Thyroid gland (tissue), 4 donors: ENCODE measurements around the gene SLC19A1. TPM values are rescaled to one million over a fixed set of nuclear protein-coding genes. Genes with fewer than 3 reads are reported as not detected.

ENCODE experiments used
- DNase-seq, 2 donors: peaks; one replicate each; pipeline ENCODE4 v3.0.0-alpha.2; 2019
- H3K27ac ChIP-seq, 3 donors: fragments of 200-600 bp; sonication (generic); 1 replicate in 2 of 3; 2 replicates in 1 of 3; pipeline ENCODE4 v1.5.1; 2016 to 2019; ENCODE audit warnings: mild to moderate bottlenecking in 1 of 3, moderate library complexity in 1 of 3
- H3K27me3 ChIP-seq: fragments of 200-600 bp; sonication (generic); one replicate; pipeline ENCODE4 v1.5.1; 2019
- H3K36me3 ChIP-seq, 2 donors: fragments of 200-600 bp; sonication (generic); one replicate each; pipeline ENCODE4 v1.5.1; 2016 to 2019
- H3K4me1 ChIP-seq, 2 donors: fragments of 200-600 bp; sonication (generic); one replicate each; pipeline ENCODE4 v1.5.1; 2017 to 2019
- H3K4me3 ChIP-seq, 3 donors: fragments of 200-600 bp; sonication (generic); replicated peaks in 1 of 3; 1 replicate in 2 of 3; 2 replicates in 1 of 3; pipeline ENCODE4 v1.5.1; 2016; ENCODE audit warnings: mild to moderate bottlenecking in 1 of 3
- H3K9me3 ChIP-seq: fragments of 200-600 bp; sonication (generic); one replicate; pipeline ENCODE4 v1.5.1; 2017
- CTCF ChIP-seq, 6 experiments: fragments of 200-600 bp in 3 of 6; fragments of 450-650 bp in 3 of 6; sonication (generic) in 3 of 6; IDR thresholded peaks; one replicate each; pipeline ENCODE4 v1.5.1; 2016 to 2019; ENCODE audit warnings: antibody characterized with exemption in 6 of 6, mild to moderate bottlenecking in 2 of 6, inconsistent platforms in 1 of 6, moderate library complexity in 1 of 6
- POLR2A ChIP-seq, 2 donors: fragments of 450-650 bp; IDR thresholded peaks; one replicate each; pipeline ENCODE4 v1.6.1; 2017; ENCODE audit warnings: antibody characterized with exemption in 2 of 2, mild to moderate bottlenecking in 2 of 2, moderate library complexity in 1 of 2
- WGBS, 2 donors: methylation state at CpG; one replicate each; pipeline ENCODE4 v1.1.5; 2017; 5-methylcytosine and 5-hydroxymethylcytosine counted together
- intact Hi-C: fragments of 100-400 bp; cut with DNase I; formaldehyde crosslinking; loops from one replicate; pipeline ENCODE4 v1.15.1; 2023
- total RNA-seq, 4 donors: library from RNA; depleted of rRNA; stranded (reverse); fragments of >200 nt; gene quantifications; one replicate each; pipeline ENCODE4 v1.2.3, GENCODE V29; 2016

Gene SLC19A1
- total RNA-seq, 4 donors from 2014 or later: 7.6 to 15.5 (median 12.2) TPM

GRCh38 chr21:45580181-45580575 is 37.9 kb upstream of the SLC19A1 start:
- Histone ChIP-seq H3K27ac (no peak overlapping the region), H3K27me3 (no peaks in the 10 kb centered on the region), H3K4me1 (peaks cover 0 to 12% of the 10 kb centered on the region in 2 donors), H3K9me3 (no peaks in the 10 kb centered on the region), H3K36me3 (no peaks in the 10 kb centered on the region), H3K4me3 (no peak overlapping the region)
- DNase-seq: no peak
- 86 to 96% methylated on average over 7 to 8 of the region's 8 CpGs for WGBS, 2 donors
- TF ChIP-seq CTCF (IDR thresholded peaks at IDR 0.05) (no peak), POLR2A (IDR thresholded peaks at IDR 0.05) (no peak)
- intact Hi-C loops: no loop called here

- no peak for DNase-seq
- intact Hi-C loops: no loop called here
- H3K27me3 ChIP-seq: no peaks in the 10 kb centered on the region
Observed at GRCh38 chr21:45579383-45580180, 37.3 kb upstream of the SLC19A1 start.

GRCh38 chr21:45578811-45579381 is 36.7 kb upstream of the SLC19A1 start:
- Histone ChIP-seq H3K4me1 (peaks cover 0 to 25% of the 10 kb centered on the region in 2 donors), H3K4me3 (no peak overlapping the region), H3K27me3 (no peaks in the 10 kb centered on the region), H3K36me3 (no peaks in the 10 kb centered on the region), H3K27ac (no peak overlapping the region), H3K9me3 (no peaks in the 10 kb centered on the region)
- 72 to 74% methylated on average over 6 to 11 of the region's 21 CpGs for WGBS, 2 donors
- intact Hi-C loops: no loop called here
- no peak for DNase-seq
- TF ChIP-seq CTCF (IDR thresholded peaks at IDR 0.05) (no peak), POLR2A (IDR thresholded peaks at IDR 0.05) (no peak)

More at GRCh38 chr21:45579383-45580180, 37.3 kb upstream of the SLC19A1 start:
- Histone ChIP-seq H3K4me1 (peaks cover 0 to 18% of the 10 kb centered on the region in 2 donors), H3K36me3 (no peaks in the 10 kb centered on the region), H3K27ac (no peak overlapping the region), H3K9me3 (no peaks in the 10 kb centered on the region), H3K4me3 (no peak overlapping the region)
- TF ChIP-seq CTCF (IDR thresholded peaks at IDR 0.05) (no peak), POLR2A (IDR thresholded peaks at IDR 0.05) (no peak)
- WGBS, 2 donors: 83 to 100% methylated on average over 3 to 6 of the region's 29 CpGs

- Histone ChIP-seq H3K9me3 (no peaks in the 10 kb centered on the region), H3K4me3 (no peak overlapping the region), H3K4me1 (peaks cover 2 to 30% of the 10 kb centered on the region in 2 donors), H3K36me3 (no peaks in the 10 kb centered on the region), H3K27ac (no peak overlapping the region), H3K27me3 (no peaks in the 10 kb centered on the region)
- intact Hi-C loops: no loop called here
- WGBS, 2 donors: 38 to 49% methylated on average over 3 to 11 of the region's 21 CpGs
- TF ChIP-seq POLR2A (IDR thresholded peaks at IDR 0.05) (no peak), CTCF (IDR thresholded peaks at IDR 0.05) (no peak)
- DNase-seq: peak; percentile 62 to 84
Observed at GRCh38 chr21:45578176-45578801, 36.0 kb upstream of the SLC19A1 start.

- 87 to 92% methylated on average over 6 to 10 of the region's 12 CpGs for WGBS, 2 donors
- no peaks in the 10 kb centered on the region for H3K36me3 ChIP-seq
- no peak overlapping the region for H3K27ac ChIP-seq
- peaks cover 4 to 34% of the 10 kb centered on the region in 2 donors for H3K4me1 ChIP-seq
- DNase-seq: no peak
- intact Hi-C loops: no loop called here
- no peak for TF ChIP-seq CTCF (IDR thresholded peaks at IDR 0.05)
- no peak for TF ChIP-seq POLR2A (IDR thresholded peaks at IDR 0.05)
- H3K4me3 ChIP-seq: no peak overlapping the region
- no peaks in the 10 kb centered on the region for H3K9me3 ChIP-seq
- no peaks in the 10 kb centered on the region for H3K27me3 ChIP-seq
Observed at GRCh38 chr21:45577801-45578175, 35.5 kb upstream of the SLC19A1 start.
